GM19438 (cell line): Measurements from ENCODE around the gene CNOT11.

Experiments used
- ATAC-seq: cut with Tn5 transposase; IDR thresholded peaks from one replicate; pipeline ENCODE4 v1.9.1; 2021; ENCODE audit warnings: low read depth; ENCODE audit not compliant: unreplicated experiment

Gene CNOT11

GRCh38 chr2:101274142-101274541, 21.5 kb downstream of the CNOT11 start:
- no peak for ATAC-seq

- ATAC-seq: no peak
Measured at GRCh38 chr2:101277111-101277510, 24.4 kb downstream of the CNOT11 start.

- no peak for ATAC-seq
Measured at GRCh38 chr2:101278925-101279324, 26.2 kb downstream of the CNOT11 start.

- ATAC-seq: no peak
Measured at GRCh38 chr2:101281482-101281881, 28.8 kb downstream of the CNOT11 start.

GRCh38 chr2:101282980-101283379, 30.3 kb downstream of the CNOT11 start:
- ATAC-seq: no peak

GRCh38 chr2:101286684-101287083, 34.0 kb downstream of the CNOT11 start:
- no peak for ATAC-seq

- no peak for ATAC-seq
Measured at GRCh38 chr2:101287303-101287702, 34.6 kb downstream of the CNOT11 start.

GRCh38 chr2:101290711-101291110, 38.0 kb downstream of the CNOT11 start:
- ATAC-seq: no peak

- ATAC-seq: peak; percentile 66
Measured at GRCh38 chr2:101291973-101292372, 39.3 kb downstream of the CNOT11 start.

- no peak for ATAC-seq
Measured at GRCh38 chr2:101293544-101293943, 40.9 kb downstream of the CNOT11 start.

GRCh38 chr2:101294861-101295260, 42.2 kb downstream of the CNOT11 start:
- ATAC-seq: no peak

GRCh38 chr2:101295895-101296294, 43.2 kb downstream of the CNOT11 start:
- ATAC-seq: no peak

- no peak for ATAC-seq
Measured at GRCh38 chr2:101296371-101296770, 43.7 kb downstream of the CNOT11 start.

GRCh38 chr2:101297383-101297782, 44.7 kb downstream of the CNOT11 start:
- ATAC-seq: no peak

- ATAC-seq: no peak
Measured at GRCh38 chr2:101299604-101300003, 46.9 kb downstream of the CNOT11 start.

GRCh38 chr2:101300164-101300563, 47.5 kb downstream of the CNOT11 start:
- ATAC-seq: no peak

GRCh38 chr2:101300836-101301235, 48.1 kb downstream of the CNOT11 start:
- no peak for ATAC-seq

GRCh38 chr2:101302016-101302415, 49.3 kb downstream of the CNOT11 start:
- ATAC-seq: no peak

GRCh38 chr2:101303688-101304087, 51.0 kb downstream of the CNOT11 start:
- no peak for ATAC-seq

- ATAC-seq: no peak
Measured at GRCh38 chr2:101305035-101305434, 52.3 kb downstream of the CNOT11 start.

- ATAC-seq: no peak
Measured at GRCh38 chr2:101305492-101306078, 52.9 kb downstream of the CNOT11 start.

- ATAC-seq: peak; percentile 2
Measured at GRCh38 chr2:101306410-101306809, 53.7 kb downstream of the CNOT11 start.

- ATAC-seq: no peak
Measured at GRCh38 chr2:101307503-101307902, 54.8 kb downstream of the CNOT11 start.
